H9 (cell line): ENCODE data around the gene LAMA3. TPM values are rescaled to one million over a fixed set of nuclear protein-coding genes. Genes with fewer than 3 reads are reported as not detected.

Experiments
- DNase-seq: peaks from one replicate; pipeline ENCODE4 v3.0.0-alpha.2; 2017
- H2AFZ ChIP-seq: one replicate; pipeline ENCODE4 v1.6.1; 2013; ENCODE audit warnings: mild to moderate bottlenecking, low read length, control low read depth, moderate library complexity
- H2AK5ac ChIP-seq: 2 replicates; pipeline ENCODE4 v1.6.1; 2013; ENCODE audit warnings: low read length, control low read depth, mixed read lengths; ENCODE audit not compliant: insufficient read length
- H2BK120ac ChIP-seq: one replicate; pipeline ENCODE4 v1.6.1; 2013; ENCODE audit warnings: low read depth, mild to moderate bottlenecking, low read length, control low read depth, inconsistent platforms; ENCODE audit not compliant: poor library complexity, severe bottlenecking
- H2BK12ac ChIP-seq: 2 replicates; pipeline ENCODE4 v1.6.1; 2013; ENCODE audit warnings: low read length, control low read depth, mixed read lengths, low read depth; ENCODE audit not compliant: insufficient read length
- H2BK15ac ChIP-seq: 2 replicates; pipeline ENCODE4 v1.6.1; 2013; ENCODE audit warnings: low read depth, low read length, control low read depth
- H2BK20ac ChIP-seq: one replicate; pipeline ENCODE4 v1.6.1; 2013; ENCODE audit warnings: low read depth, mild to moderate bottlenecking, low read length, control low read depth, inconsistent platforms; ENCODE audit not compliant: poor library complexity, severe bottlenecking
- H2BK5ac ChIP-seq: 2 replicates; pipeline ENCODE4 v1.6.1; 2013; ENCODE audit warnings: low read length, control low read depth, mixed read lengths; ENCODE audit not compliant: insufficient read length
- H3K14ac ChIP-seq: 2 replicates; pipeline ENCODE4 v1.6.1; 2013; ENCODE audit warnings: low read length, control low read depth; ENCODE audit not compliant: insufficient read depth
- H3K18ac ChIP-seq: 2 replicates; pipeline ENCODE4 v1.6.1; 2013; ENCODE audit warnings: low read depth, mild to moderate bottlenecking, mixed read lengths, low read length, control low read depth; ENCODE audit not compliant: insufficient read length
- H3K23ac ChIP-seq: 2 replicates; pipeline ENCODE4 v1.6.1; 2013; ENCODE audit warnings: low read length, control low read depth, mixed read lengths, low read depth; ENCODE audit not compliant: insufficient read length
- H3K23me2 ChIP-seq: 2 replicates; pipeline ENCODE4 v1.6.1; 2013; ENCODE audit warnings: low read depth, mild to moderate bottlenecking, mixed read lengths, low read length, control low read depth; ENCODE audit not compliant: insufficient read length, poor library complexity, severe bottlenecking
- H3K27ac ChIP-seq: 2 replicates; pipeline ENCODE4 v1.5.1; 2013; ENCODE audit warnings: low read length, control low read depth, mixed read lengths, low read depth; ENCODE audit not compliant: insufficient read length
- H3K27me3 ChIP-seq: 2 replicates; pipeline ENCODE4 v1.6.1; 2013; ENCODE audit warnings: low read length, control low read depth, inconsistent platforms; ENCODE audit not compliant: insufficient read depth
- H3K4ac ChIP-seq: 2 replicates; pipeline ENCODE4 v1.6.1; 2013; ENCODE audit warnings: low read depth, mild to moderate bottlenecking, control low read depth, inconsistent platforms, low read length, moderate library complexity
- H3K4me1 ChIP-seq: 2 replicates; pipeline ENCODE4 v1.6.1; 2013; ENCODE audit warnings: low read length, control low read depth, inconsistent platforms; ENCODE audit not compliant: insufficient read depth
- H3K4me2 ChIP-seq: 2 replicates; pipeline ENCODE4 v1.6.1; 2013; ENCODE audit warnings: low read length, control low read depth, mixed read lengths; ENCODE audit not compliant: insufficient read length, insufficient read depth
- H3K56ac ChIP-seq: 2 replicates; pipeline ENCODE4 v1.6.1; 2013; ENCODE audit warnings: low read depth, mild to moderate bottlenecking, mixed read lengths, low read length, control low read depth; ENCODE audit not compliant: insufficient read length
- H3K79me1 ChIP-seq: 2 replicates; pipeline ENCODE4 v1.6.1; 2013; ENCODE audit warnings: low read depth, mild to moderate bottlenecking, moderate library complexity, low read length, control low read depth, inconsistent platforms; ENCODE audit not compliant: insufficient read depth, poor library complexity, severe bottlenecking
- H3K79me2 ChIP-seq: 2 replicates; pipeline ENCODE4 v1.6.1; 2013; ENCODE audit warnings: low read length, control low read depth, inconsistent platforms; ENCODE audit not compliant: insufficient read depth
- H3K9ac ChIP-seq: 2 replicates; pipeline ENCODE4 v1.6.1; 2013; ENCODE audit warnings: low read length, control low read depth, mixed read lengths; ENCODE audit not compliant: insufficient read length; ENCODE audit errors: extremely low read depth
- H3K9me3 ChIP-seq: one replicate; pipeline ENCODE4 v1.6.1; 2013; ENCODE audit warnings: low read depth, low read length, inconsistent platforms; ENCODE audit not compliant: control insufficient read depth
- H3T11ph ChIP-seq: one replicate; pipeline ENCODE4 v1.6.1; 2013; ENCODE audit warnings: mild to moderate bottlenecking, low read length, control low read depth, inconsistent platforms
- H4K20me1 ChIP-seq: one replicate; pipeline ENCODE4 v1.6.1; 2013; ENCODE audit not compliant: control insufficient read depth, insufficient read length, insufficient read depth
- H4K5ac ChIP-seq: 2 replicates; pipeline ENCODE4 v1.6.1; 2013; ENCODE audit warnings: low read depth, mild to moderate bottlenecking, mixed read lengths, low read length, control low read depth; ENCODE audit not compliant: insufficient read length
- H4K8ac ChIP-seq: replicated peaks from 2 replicates; pipeline ENCODE4 v1.6.1; 2013; ENCODE audit warnings: low read length, control low read depth, mixed read lengths, low read depth; ENCODE audit not compliant: insufficient read length
- H4K91ac ChIP-seq: 2 replicates; pipeline ENCODE4 v1.6.1; 2013; ENCODE audit warnings: low read depth, mild to moderate bottlenecking, moderate library complexity, mixed read lengths, low read length, control low read depth; ENCODE audit not compliant: insufficient read length
- H3K27ac Mint-ChIP-seq, 3 experiments: 2 replicates in 2 of 3; 3 replicates in 1 of 3; pipeline ENCODE4 v1.8.0; 2020 to 2021; ENCODE audit warnings: mixed read lengths in 3 of 3, mild to moderate bottlenecking in 1 of 3, moderate library complexity in 1 of 3
- H3K27me3 Mint-ChIP-seq: 2 replicates; pipeline ENCODE4 v1.8.0; 2021; ENCODE audit warnings: low read depth, mild to moderate bottlenecking, moderate library complexity, mixed read lengths
- H3K36me3 Mint-ChIP-seq, 3 experiments: 2 replicates in 2 of 3; 3 replicates in 1 of 3; pipeline ENCODE4 v1.8.0; 2020 to 2021; ENCODE audit warnings: low read depth in 3 of 3, mixed read lengths in 3 of 3; ENCODE audit not compliant: insufficient read depth in 1 of 3
- H3K4me1 Mint-ChIP-seq, 2 experiments: 2 replicates each; pipeline ENCODE4 v1.8.0; 2020; ENCODE audit warnings: mixed read lengths in 2 of 2
- H3K4me3 Mint-ChIP-seq, 2 experiments: 2 replicates in 1 of 2; 3 replicates in 1 of 2; pipeline ENCODE4 v1.8.0; 2020 to 2021; ENCODE audit warnings: mild to moderate bottlenecking in 2 of 2, mixed read lengths in 2 of 2, moderate library complexity in 1 of 2
- H3K9me3 Mint-ChIP-seq, 2 experiments: 2 replicates in 1 of 2; 3 replicates in 1 of 2; pipeline ENCODE4 v1.8.0; 2020; ENCODE audit warnings: mild to moderate bottlenecking in 2 of 2, mixed read lengths in 2 of 2, moderate library complexity in 1 of 2
- total RNA-seq: library from RNA; stranded (reverse); gene quantifications from 2 replicates; pipeline ENCODE4 v1.2.1, GENCODE V29; 2021
- TF ChIP-seq, protein P1 (sequence below): fragments of 200-600 bp; sonication (generic); conservative IDR thresholded peaks from 3 replicates; pipeline ENCODE4 v1.8.0; 2021; ENCODE audit warnings: antibody characterized with exemption, mild to moderate bottlenecking

LAMA3 gene
- total RNA-seq, 1 experiment from 2014 or later: 0.33 TPM

- Histone ChIP-seq H2AFZ (no peak overlapping the region), H3K79me1 (no peaks in the 10 kb centered on the region), H3K4ac (no peak overlapping the region), H2AK5ac (no peak overlapping the region), H3K18ac (no peak overlapping the region), H4K8ac (no peak overlapping the region), H3K9me3 (no peaks in the 10 kb centered on the region), H3K23me2 (no peaks in the 10 kb centered on the region), H2BK120ac (no peak overlapping the region), H3K4me2 (no peak overlapping the region), H2BK5ac (no peak overlapping the region), H2BK20ac (no peak overlapping the region), H3K27me3 (no peaks in the 10 kb centered on the region), H2BK12ac (no peak overlapping the region), H3K79me2 (no peaks in the 10 kb centered on the region), H3T11ph (no peak overlapping the region), H4K20me1 (no peaks in the 10 kb centered on the region), H4K5ac (no peak overlapping the region), H3K14ac (no peak overlapping the region), H4K91ac (no peak overlapping the region), H3K9ac (no peak overlapping the region), H3K27ac (no peak overlapping the region), H3K56ac (no peak overlapping the region), H3K4me1 (no peaks in the 10 kb centered on the region), H2BK15ac (no peak overlapping the region), H3K23ac (no peak overlapping the region)
- Mint-ChIP-seq H3K36me3 (no peaks in the 10 kb centered on the region), H3K27me3 (peaks cover 10% of the 10 kb centered on the region), H3K27ac (no peak overlapping the region), H3K4me3 (no peak overlapping the region), H3K9me3 (peaks cover 0 to 4% of the 10 kb centered on the region in 2 experiments; a peak in 3 of 5 replicates), H3K4me1 (no peaks in the 10 kb centered on the region)
- no peak for DNase-seq
- TF ChIP-seq, protein P1, sequence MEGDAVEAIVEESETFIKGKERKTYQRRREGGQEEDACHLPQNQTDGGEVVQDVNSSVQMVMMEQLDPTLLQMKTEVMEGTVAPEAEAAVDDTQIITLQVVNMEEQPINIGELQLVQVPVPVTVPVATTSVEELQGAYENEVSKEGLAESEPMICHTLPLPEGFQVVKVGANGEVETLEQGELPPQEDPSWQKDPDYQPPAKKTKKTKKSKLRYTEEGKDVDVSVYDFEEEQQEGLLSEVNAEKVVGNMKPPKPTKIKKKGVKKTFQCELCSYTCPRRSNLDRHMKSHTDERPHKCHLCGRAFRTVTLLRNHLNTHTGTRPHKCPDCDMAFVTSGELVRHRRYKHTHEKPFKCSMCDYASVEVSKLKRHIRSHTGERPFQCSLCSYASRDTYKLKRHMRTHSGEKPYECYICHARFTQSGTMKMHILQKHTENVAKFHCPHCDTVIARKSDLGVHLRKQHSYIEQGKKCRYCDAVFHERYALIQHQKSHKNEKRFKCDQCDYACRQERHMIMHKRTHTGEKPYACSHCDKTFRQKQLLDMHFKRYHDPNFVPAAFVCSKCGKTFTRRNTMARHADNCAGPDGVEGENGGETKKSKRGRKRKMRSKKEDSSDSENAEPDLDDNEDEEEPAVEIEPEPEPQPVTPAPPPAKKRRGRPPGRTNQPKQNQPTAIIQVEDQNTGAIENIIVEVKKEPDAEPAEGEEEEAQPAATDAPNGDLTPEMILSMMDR: no peak
These were observed 15.6 kb downstream of the LAMA3 start for GRCh38 chr18:23704806-23705205.
